Measurements from ENCODE around the gene CLDN8.

CLDN8 gene

GRCh38 chr21:30216041-30216723 lies at the start of gene CLDN8:
Gene CLDN8 (minus strand): TSS chr21:30216097. CDS start chr21:30215925, 172 bp downstream.
- DNase-seq (ENCODE audit: low read depth, low spot score) = no peak

GRCh38 chr21:30257773-30258172 lies 41.9 kb upstream of the CLDN8 start:
- peak; percentile 5 for DNase-seq (ENCODE audit: low read depth, low spot score)

GRCh38 chr21:30256100-30256499 lies 40.2 kb upstream of the CLDN8 start:
- no peak for DNase-seq (ENCODE audit: low read depth, low spot score)

- DNase-seq (ENCODE audit: low read depth, low spot score) = no peak
Observed at GRCh38 chr21:30255679-30256078, 39.8 kb upstream of the CLDN8 start.

- no peak for DNase-seq (ENCODE audit: low read depth, low spot score)
Observed at GRCh38 chr21:30251781-30252180, 35.9 kb upstream of the CLDN8 start.

- DNase-seq (ENCODE audit: low read depth, low spot score) = no peak
Observed at GRCh38 chr21:30249936-30250335, 34.0 kb upstream of the CLDN8 start.

GRCh38 chr21:30248844-30249243 lies 32.9 kb upstream of the CLDN8 start:
- DNase-seq (ENCODE audit: low read depth, low spot score) = no peak

- no peak for DNase-seq (ENCODE audit: low read depth, low spot score)
Observed at GRCh38 chr21:30245061-30245460, 29.2 kb upstream of the CLDN8 start.

GRCh38 chr21:30243691-30244090 lies 27.8 kb upstream of the CLDN8 start:
- DNase-seq (ENCODE audit: low read depth, low spot score) = no peak

- DNase-seq (ENCODE audit: low read depth, low spot score) = no peak
Observed at GRCh38 chr21:30240661-30241060, 24.8 kb upstream of the CLDN8 start.

GRCh38 chr21:30238168-30238567 lies 22.3 kb upstream of the CLDN8 start:
- no peak for DNase-seq (ENCODE audit: low read depth, low spot score)

GRCh38 chr21:30234643-30235042 lies 18.7 kb upstream of the CLDN8 start:
- DNase-seq (ENCODE audit: low read depth, low spot score) = no peak

- no peak for DNase-seq (ENCODE audit: low read depth, low spot score)
Observed at GRCh38 chr21:30234050-30234449, 18.2 kb upstream of the CLDN8 start.

GRCh38 chr21:30233228-30234020 lies 17.5 kb upstream of the CLDN8 start:
- DNase-seq (ENCODE audit: low read depth, low spot score) = no peak

- no peak for DNase-seq (ENCODE audit: low read depth, low spot score)
Observed at GRCh38 chr21:30232011-30232410, 16.1 kb upstream of the CLDN8 start.

GRCh38 chr21:30227633-30228404 lies 11.9 kb upstream of the CLDN8 start:
- DNase-seq (ENCODE audit: low read depth, low spot score) = peak; percentile 68

- DNase-seq (ENCODE audit: low read depth, low spot score) = no peak
Observed at GRCh38 chr21:30227128-30227527, 11.2 kb upstream of the CLDN8 start.

- DNase-seq (ENCODE audit: low read depth, low spot score) = no peak
Observed at GRCh38 chr21:30223596-30223995, 7.7 kb upstream of the CLDN8 start.

GRCh38 chr21:30222724-30223123 lies 6.8 kb upstream of the CLDN8 start:
- DNase-seq (ENCODE audit: low read depth, low spot score) = no peak

- no peak for DNase-seq (ENCODE audit: low read depth, low spot score)
Observed at GRCh38 chr21:30211071-30211470, 4.8 kb downstream of the CLDN8 start.

GRCh38 chr21:30209601-30210000 lies 6.3 kb downstream of the CLDN8 start:
- no peak for DNase-seq (ENCODE audit: low read depth, low spot score)

GRCh38 chr21:30207252-30207579 lies 8.7 kb downstream of the CLDN8 start:
- no peak for DNase-seq (ENCODE audit: low read depth, low spot score)
